HEK293 (cell line): ENCODE data around the gene DNAJC30.

Experiments used
- CTCF ChIA-PET: fragments of 350-600 bp; formaldehyde crosslinking; extraction: SDS; loops from one replicate; lab custom pipeline; 2021; ENCODE audit warnings: antibody characterized with exemption; lab: Yijun Ruan, JAX
- POLR2A ChIA-PET: fragments of 300-600 bp; formaldehyde crosslinking; extraction: SDS; loops from one replicate; lab custom pipeline; 2020; ENCODE audit warnings: antibody characterized with exemption, inconsistent platforms; lab: Yijun Ruan, JAX
- H3K27ac ChIP-seq: fragments of 200-500 bp; sonication (Bioruptor generic); 2 replicates; pipeline ENCODE4 v1.5.1; 2014; ENCODE audit warnings: low read depth, low read length, control low read depth, inconsistent platforms; ENCODE audit errors: extremely low read depth
- H3K36me3 ChIP-seq, 2 experiments: fragments of 200-500 bp in 1 of 2; sonication (Bioruptor generic) in 1 of 2; 1 replicate in 1 of 2; 2 replicates in 1 of 2; pipeline ENCODE4 v1.5.1; 2014 to 2017; ENCODE audit warnings: inconsistent platforms in 2 of 2, low read length in 2 of 2; ENCODE audit not compliant: control insufficient read depth in 2 of 2, insufficient read depth in 1 of 2
- H3K4me1 ChIP-seq: fragments of 200-500 bp; sonication (Bioruptor generic); 2 replicates; pipeline ENCODE4 v1.5.1; 2014; ENCODE audit warnings: mild to moderate bottlenecking, low read length, inconsistent platforms; ENCODE audit not compliant: control insufficient read depth, insufficient read depth
- H3K4me3 ChIP-seq: 2 replicates; pipeline ENCODE4 v1.5.1; 2011; ENCODE audit warnings: low read depth, mild to moderate bottlenecking, control low read depth, low read length, moderate library complexity
- H3K9me3 ChIP-seq: fragments of 200-500 bp; sonication (Bioruptor generic); 2 replicates; pipeline ENCODE4 v1.5.1; 2014; ENCODE audit warnings: low read depth, low read length, inconsistent platforms; ENCODE audit not compliant: control insufficient read depth, insufficient read depth
- EGR2 ChIP-seq: fragments of 450-650 bp; formaldehyde crosslinking; IDR thresholded peaks from 2 replicates; pipeline ENCODE4 v1.5.1; 2016; ENCODE audit warnings: low read depth, missing biosample characterization, missing genetic modification characterization
- FEZF1 ChIP-seq: fragments of 450-650 bp; formaldehyde crosslinking; IDR thresholded peaks from 2 replicates; pipeline ENCODE4 v1.5.1; 2016; ENCODE audit warnings: missing biosample characterization, missing genetic modification characterization
- HOXD13 ChIP-seq: sonication (generic); formaldehyde crosslinking; IDR thresholded peaks from 2 replicates; pipeline ENCODE4 v1.8.0; 2022; ENCODE audit warnings: missing genetic modification reagents, borderline replicate concordance
- PATZ1 ChIP-seq: fragments of 450-650 bp; formaldehyde crosslinking; IDR thresholded peaks from 2 replicates; pipeline ENCODE4 v1.5.1; 2016; ENCODE audit warnings: missing biosample characterization, missing genetic modification characterization
- ZBTB26 ChIP-seq: fragments of 450-650 bp; formaldehyde crosslinking; optimal IDR thresholded peaks from 2 replicates; pipeline ENCODE3; 2016; ENCODE audit warnings: missing biosample characterization, mild to moderate bottlenecking, missing genetic modification characterization
- ZBTB7A ChIP-seq: fragments of 450-650 bp; formaldehyde crosslinking; IDR thresholded peaks from 2 replicates; pipeline ENCODE4 v1.5.1; 2016; ENCODE audit warnings: low read depth, missing biosample characterization, missing genetic modification characterization
- ZFHX2 ChIP-seq: fragments of 450-650 bp; formaldehyde crosslinking; conservative IDR thresholded peaks from 2 replicates; pipeline ENCODE4 v1.5.1; 2016; ENCODE audit warnings: missing biosample characterization, missing genetic modification characterization
- ZIC2 ChIP-seq: fragments of 450-650 bp; formaldehyde crosslinking; IDR thresholded peaks from 2 replicates; pipeline ENCODE4 v1.5.1; 2016; ENCODE audit warnings: missing biosample characterization, missing genetic modification characterization
- ZNF391 ChIP-seq: fragments of 450-650 bp; formaldehyde crosslinking; IDR thresholded peaks from 2 replicates; pipeline ENCODE4 v1.5.1; 2016; ENCODE audit warnings: low read depth, missing biosample characterization, missing genetic modification characterization, borderline replicate concordance
- ZNF629 ChIP-seq: fragments of 450-650 bp; formaldehyde crosslinking; IDR thresholded peaks from 2 replicates; pipeline ENCODE4 v1.5.1; 2017; ENCODE audit warnings: missing biosample characterization, missing genetic modification characterization
- ZNF670 ChIP-seq: fragments of 450-650 bp; formaldehyde crosslinking; IDR thresholded peaks from 2 replicates; pipeline ENCODE4 v1.5.1; 2016; ENCODE audit warnings: missing biosample characterization, missing genetic modification characterization, low read depth
- ZNF776 ChIP-seq: fragments of 450-650 bp; formaldehyde crosslinking; IDR thresholded peaks from 2 replicates; pipeline ENCODE4 v1.5.0; 2017; ENCODE audit warnings: missing biosample characterization, missing genetic modification characterization, borderline replicate concordance
- TF ChIP-seq, protein P1 (sequence below): fragments of 450-650 bp; formaldehyde crosslinking; IDR thresholded peaks from 2 replicates; pipeline ENCODE4 v1.5.1; 2016; ENCODE audit warnings: missing biosample characterization, missing genetic modification characterization
- TF ChIP-seq, protein P2 (sequence below): fragments of 450-650 bp; formaldehyde crosslinking; IDR thresholded peaks from 2 replicates; pipeline ENCODE4 v1.5.1; 2016; ENCODE audit warnings: missing biosample characterization, missing genetic modification characterization
- TF ChIP-seq, protein P3 (sequence below): fragments of 450-650 bp; formaldehyde crosslinking; IDR thresholded peaks from 2 replicates; pipeline ENCODE4 v1.5.1; 2016; ENCODE audit warnings: missing biosample characterization, missing genetic modification characterization

The DNAJC30 gene

DNA sequence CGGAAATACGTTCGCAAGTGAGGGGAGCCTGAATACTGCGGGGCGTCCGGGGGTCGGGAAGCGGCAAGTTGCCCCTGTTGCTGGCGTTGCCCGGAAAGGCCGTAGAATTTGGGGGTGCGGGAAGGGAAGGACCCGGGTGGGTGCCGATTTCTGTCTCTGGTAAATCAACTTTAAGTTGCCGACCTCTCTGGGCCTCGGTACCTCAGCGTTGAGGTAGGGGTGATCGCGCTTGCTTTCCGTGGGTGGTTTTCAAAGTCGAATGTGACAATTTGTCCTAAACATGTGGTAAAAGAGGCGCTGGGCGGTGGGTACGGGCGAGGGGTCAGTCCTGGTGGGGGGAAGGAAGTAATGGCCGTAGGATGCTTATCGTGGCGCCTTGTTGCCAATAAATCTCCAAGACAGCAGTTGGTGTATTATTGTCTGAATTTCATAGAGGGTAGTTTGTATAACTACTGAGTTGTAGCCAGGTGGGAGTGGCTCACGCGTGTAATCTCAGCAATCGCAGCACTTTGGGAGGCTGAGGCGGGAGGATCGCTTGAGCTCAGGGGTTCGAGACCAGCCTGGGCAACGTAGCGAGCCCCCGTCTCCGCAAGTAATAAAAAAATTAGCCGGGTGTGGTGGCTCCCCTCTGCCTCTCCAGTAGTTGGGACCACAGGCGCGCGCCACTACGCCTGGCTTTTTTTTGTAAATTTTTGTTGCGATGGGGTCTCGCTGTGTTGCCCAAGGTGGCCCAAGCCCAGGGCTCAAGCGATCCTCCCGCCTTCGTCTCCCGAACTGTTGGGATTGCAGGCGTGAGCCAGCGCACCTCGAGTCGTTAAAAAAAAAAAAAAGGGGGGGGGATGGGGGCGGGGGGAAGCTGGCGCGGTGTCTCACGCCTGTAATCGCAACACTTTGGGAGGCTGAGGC, 788 bp upstream of the DNAJC30 start (continued):
- no peak for TF ChIP-seq HOXD13 (CRISPR knock-in tag)
- TF ChIP-seq, protein P1, sequence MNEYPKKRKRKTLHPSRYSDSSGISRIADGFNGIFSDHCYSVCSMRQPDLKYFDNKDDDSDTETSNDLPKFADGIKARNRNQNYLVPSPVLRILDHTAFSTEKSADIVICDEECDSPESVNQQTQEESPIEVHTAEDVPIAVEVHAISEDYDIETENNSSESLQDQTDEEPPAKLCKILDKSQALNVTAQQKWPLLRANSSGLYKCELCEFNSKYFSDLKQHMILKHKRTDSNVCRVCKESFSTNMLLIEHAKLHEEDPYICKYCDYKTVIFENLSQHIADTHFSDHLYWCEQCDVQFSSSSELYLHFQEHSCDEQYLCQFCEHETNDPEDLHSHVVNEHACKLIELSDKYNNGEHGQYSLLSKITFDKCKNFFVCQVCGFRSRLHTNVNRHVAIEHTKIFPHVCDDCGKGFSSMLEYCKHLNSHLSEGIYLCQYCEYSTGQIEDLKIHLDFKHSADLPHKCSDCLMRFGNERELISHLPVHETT (tag by site-specific recombination): no peak
- TF ChIP-seq ZNF629 (tag by site-specific recombination): no peak

GRCh38 chr7:73682745-73683055, 553 bp downstream of the DNAJC30 start:
- ChIA-PET POLR2A (no interaction called here), CTCF (no interaction called here)
- no peaks in the 10 kb centered on the region for H3K9me3 ChIP-seq
- H3K4me1 ChIP-seq: peaks cover 3% of the 10 kb centered on the region; the same call in 1 of the 2 replicates
- peaks cover 3 to 33% of the 10 kb centered on the region in 2 experiments; a peak in 2 of 3 replicates for H3K36me3 ChIP-seq
- H3K27ac ChIP-seq: peak overlapping the region; percentile 79
- H3K4me3 ChIP-seq: peak overlapping the region; percentile 91
- no peak for TF ChIP-seq ZNF670
- TF ChIP-seq ZNF776: no peak
- no peak for TF ChIP-seq ZNF391 (tag by site-specific recombination)
- TF ChIP-seq, protein P2, sequence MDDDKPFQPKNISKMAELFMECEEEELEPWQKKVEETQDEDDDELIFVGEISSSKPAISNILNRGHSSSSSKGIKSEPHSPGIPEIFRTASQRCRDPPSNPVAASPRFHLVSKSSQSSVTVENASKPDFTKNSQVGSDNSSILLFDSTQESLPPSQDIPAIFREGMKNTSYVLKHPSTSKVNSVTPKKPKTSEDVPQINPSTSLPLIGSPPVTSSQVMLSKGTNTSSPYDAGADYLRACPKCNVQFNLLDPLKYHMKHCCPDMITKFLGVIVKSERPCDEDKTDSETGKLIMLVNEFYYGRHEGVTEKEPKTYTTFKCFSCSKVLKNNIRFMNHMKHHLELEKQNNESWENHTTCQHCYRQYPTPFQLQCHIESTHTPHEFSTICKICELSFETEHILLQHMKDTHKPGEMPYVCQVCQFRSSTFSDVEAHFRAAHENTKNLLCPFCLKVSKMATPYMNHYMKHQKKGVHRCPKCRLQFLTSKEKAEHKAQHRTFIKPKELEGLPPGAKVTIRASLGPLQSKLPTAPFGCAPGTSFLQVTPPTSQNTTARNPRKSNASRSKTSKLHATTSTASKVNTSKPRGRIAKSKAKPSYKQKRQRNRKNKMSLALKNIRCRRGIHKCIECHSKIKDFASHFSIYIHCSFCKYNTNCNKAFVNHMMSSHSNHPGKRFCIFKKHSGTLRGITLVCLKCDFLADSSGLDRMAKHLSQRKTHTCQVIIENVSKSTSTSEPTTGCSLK (tag by site-specific recombination): no peak
- peak; percentile 54 for TF ChIP-seq ZFHX2 (tag by site-specific recombination)
- TF ChIP-seq ZIC2 (tag by site-specific recombination): 0 out of 2 replicates have a peak, but pooled peaks have one; percentile 12
- peak; percentile 14; the same call in 1 of the 2 replicates for TF ChIP-seq EGR2 (tag by site-specific recombination)

DNA sequence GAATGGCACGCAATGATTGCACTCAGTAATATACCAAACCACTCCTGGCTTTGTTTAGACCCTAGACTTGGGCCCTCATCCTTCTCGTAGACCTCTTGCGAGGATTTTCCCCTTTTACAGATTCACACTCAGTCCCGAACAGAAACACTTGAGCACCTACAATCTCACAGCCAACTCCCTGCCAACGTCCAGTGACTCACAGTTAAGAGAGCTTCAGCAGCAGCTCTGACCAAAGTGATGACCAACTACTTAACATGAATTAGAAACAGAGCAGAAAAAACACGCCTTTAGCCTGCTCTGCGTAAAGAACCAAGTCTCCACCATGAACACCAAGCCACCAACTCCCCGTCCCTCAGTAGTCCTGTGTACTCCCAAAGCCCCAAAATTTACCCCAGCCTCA, 2.2 kb downstream of the DNAJC30 start:
- Histone ChIP-seq H3K27ac (no peak overlapping the region), H3K4me3 (no peak overlapping the region), H3K9me3 (no peaks in the 10 kb centered on the region), H3K4me1 (peaks cover 3% of the 10 kb centered on the region; the same call in 1 of the 2 replicates), H3K36me3 (peaks cover 0 to 19% of the 10 kb centered on the region in 2 experiments; a peak in 1 of 3 replicates)
- CTCF ChIA-PET: interaction anchor here (0.6 to 1.0 kb wide), 2 partner anchors 20 to 45 kb away, joined by 3 to 4 read pairs; no protein-coding TSS in a partner anchor
- no peak for TF ChIP-seq PATZ1 (tag by site-specific recombination)
- no peak for TF ChIP-seq ZBTB7A (tag by site-specific recombination)
- TF ChIP-seq ZNF629 (tag by site-specific recombination): no peak
- TF ChIP-seq FEZF1 (tag by site-specific recombination): no peak
- no peak for TF ChIP-seq ZBTB26
- no peak for TF ChIP-seq ZFHX2 (tag by site-specific recombination)
- TF ChIP-seq, protein P3, sequence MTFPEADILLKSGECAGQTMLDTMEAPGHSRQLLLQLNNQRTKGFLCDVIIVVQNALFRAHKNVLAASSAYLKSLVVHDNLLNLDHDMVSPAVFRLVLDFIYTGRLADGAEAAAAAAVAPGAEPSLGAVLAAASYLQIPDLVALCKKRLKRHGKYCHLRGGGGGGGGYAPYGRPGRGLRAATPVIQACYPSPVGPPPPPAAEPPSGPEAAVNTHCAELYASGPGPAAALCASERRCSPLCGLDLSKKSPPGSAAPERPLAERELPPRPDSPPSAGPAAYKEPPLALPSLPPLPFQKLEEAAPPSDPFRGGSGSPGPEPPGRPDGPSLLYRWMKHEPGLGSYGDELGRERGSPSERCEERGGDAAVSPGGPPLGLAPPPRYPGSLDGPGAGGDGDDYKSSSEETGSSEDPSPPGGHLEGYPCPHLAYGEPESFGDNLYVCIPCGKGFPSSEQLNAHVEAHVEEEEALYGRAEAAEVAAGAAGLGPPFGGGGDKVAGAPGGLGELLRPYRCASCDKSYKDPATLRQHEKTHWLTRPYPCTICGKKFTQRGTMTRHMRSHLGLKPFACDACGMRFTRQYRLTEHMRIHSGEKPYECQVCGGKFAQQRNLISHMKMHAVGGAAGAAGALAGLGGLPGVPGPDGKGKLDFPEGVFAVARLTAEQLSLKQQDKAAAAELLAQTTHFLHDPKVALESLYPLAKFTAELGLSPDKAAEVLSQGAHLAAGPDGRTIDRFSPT (tag by site-specific recombination): no peak
- POLR2A ChIA-PET: interaction anchor here (0.5 to 0.6 kb wide), 2 partner anchors 52 to 152 kb away, joined by 3 read pairs; no protein-coding TSS in a partner anchor
